PFSK-1 (cell line): ENCODE data around the gene HOXD12.

Experiments used
- FOXP2 ChIP-seq: optimal IDR thresholded peaks from 2 replicates; pipeline ENCODE3; 2011; ENCODE audit warnings: borderline replicate concordance, control low read depth, inconsistent platforms; ENCODE audit not compliant: insufficient read depth; ENCODE audit errors: extremely low read length, extremely low read depth
- POLR2AphosphoS5 ChIP-seq: IDR thresholded peaks from 2 replicates; pipeline ENCODE4 v1.6.1; 2012; ENCODE audit warnings: low read depth, mild to moderate bottlenecking, control low read depth, low read length, moderate library complexity
- SIN3A ChIP-seq: IDR thresholded peaks from 2 replicates; pipeline ENCODE4 v1.6.1; 2012; ENCODE audit warnings: mild to moderate bottlenecking, low read length, moderate library complexity, borderline replicate concordance; ENCODE audit not compliant: insufficient read depth
- TAF1 ChIP-seq: IDR thresholded peaks from 2 replicates; pipeline ENCODE4 v1.6.1; 2012; ENCODE audit warnings: low read length, control low read depth, borderline replicate concordance; ENCODE audit not compliant: insufficient read depth
- TF ChIP-seq, protein P1 (sequence below), 2 experiments: IDR thresholded peaks; 2 replicates each; pipeline versions ENCODE4 v1.6.1 to v1.8.0; 2011 to 2012; ENCODE audit warnings: low read depth in 2 of 2, low read length in 2 of 2, control low read depth in 1 of 2, inconsistent platforms in 1 of 2, mild to moderate bottlenecking in 1 of 2, moderate library complexity in 1 of 2; ENCODE audit not compliant: insufficient read depth in 1 of 2

The HOXD12 gene

DNA sequence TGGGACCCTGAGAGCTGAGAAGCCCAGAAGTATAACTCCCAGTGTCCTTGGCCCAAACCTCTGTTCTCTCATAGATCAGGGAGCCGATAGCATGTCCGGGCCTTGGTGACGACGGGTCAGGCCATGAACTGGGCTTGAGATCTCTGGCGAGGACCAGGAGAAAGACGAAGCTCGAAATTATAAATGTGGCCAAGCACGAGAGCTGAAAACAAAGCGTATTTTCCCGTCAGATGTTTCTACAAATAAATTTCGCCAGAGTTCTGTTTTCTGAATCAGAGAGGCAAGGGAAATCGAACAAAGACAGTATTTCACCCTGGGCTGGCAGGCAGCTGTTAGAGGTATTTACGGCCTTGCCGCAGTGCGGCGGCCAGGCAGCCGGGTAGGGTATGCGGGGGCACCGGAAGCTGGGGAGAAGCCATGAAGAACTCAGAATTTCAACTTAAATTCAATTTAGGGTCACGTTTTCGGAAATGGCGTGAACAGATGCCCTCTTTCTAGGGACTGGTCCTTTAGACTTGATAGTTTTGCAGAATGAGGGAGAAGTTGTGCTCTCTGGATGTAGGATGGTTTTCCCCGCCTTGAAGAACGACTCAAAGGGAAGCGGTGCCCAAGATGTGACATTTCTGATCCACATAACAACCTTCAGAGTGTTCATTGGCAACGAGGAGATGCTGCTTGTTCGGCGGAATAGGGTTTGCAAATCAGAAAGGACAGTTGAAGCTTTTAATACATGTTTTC, 39.5 kb downstream of the HOXD12 start:
- no peak for TF ChIP-seq SIN3A
- TF ChIP-seq, protein P1, sequence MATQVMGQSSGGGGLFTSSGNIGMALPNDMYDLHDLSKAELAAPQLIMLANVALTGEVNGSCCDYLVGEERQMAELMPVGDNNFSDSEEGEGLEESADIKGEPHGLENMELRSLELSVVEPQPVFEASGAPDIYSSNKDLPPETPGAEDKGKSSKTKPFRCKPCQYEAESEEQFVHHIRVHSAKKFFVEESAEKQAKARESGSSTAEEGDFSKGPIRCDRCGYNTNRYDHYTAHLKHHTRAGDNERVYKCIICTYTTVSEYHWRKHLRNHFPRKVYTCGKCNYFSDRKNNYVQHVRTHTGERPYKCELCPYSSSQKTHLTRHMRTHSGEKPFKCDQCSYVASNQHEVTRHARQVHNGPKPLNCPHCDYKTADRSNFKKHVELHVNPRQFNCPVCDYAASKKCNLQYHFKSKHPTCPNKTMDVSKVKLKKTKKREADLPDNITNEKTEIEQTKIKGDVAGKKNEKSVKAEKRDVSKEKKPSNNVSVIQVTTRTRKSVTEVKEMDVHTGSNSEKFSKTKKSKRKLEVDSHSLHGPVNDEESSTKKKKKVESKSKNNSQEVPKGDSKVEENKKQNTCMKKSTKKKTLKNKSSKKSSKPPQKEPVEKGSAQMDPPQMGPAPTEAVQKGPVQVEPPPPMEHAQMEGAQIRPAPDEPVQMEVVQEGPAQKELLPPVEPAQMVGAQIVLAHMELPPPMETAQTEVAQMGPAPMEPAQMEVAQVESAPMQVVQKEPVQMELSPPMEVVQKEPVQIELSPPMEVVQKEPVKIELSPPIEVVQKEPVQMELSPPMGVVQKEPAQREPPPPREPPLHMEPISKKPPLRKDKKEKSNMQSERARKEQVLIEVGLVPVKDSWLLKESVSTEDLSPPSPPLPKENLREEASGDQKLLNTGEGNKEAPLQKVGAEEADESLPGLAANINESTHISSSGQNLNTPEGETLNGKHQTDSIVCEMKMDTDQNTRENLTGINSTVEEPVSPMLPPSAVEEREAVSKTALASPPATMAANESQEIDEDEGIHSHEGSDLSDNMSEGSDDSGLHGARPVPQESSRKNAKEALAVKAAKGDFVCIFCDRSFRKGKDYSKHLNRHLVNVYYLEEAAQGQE (IDR thresholded peaks at IDR 0.05; ENCODE audit: insufficient read depth in 1 of 2, low read depth in 2 of 2, low read length in 2 of 2): no peak
- TF ChIP-seq TAF1: no peak
- TF ChIP-seq FOXP2: no peak
- no peak for TF ChIP-seq POLR2AphosphoS5

- TF ChIP-seq, protein P1 (IDR thresholded peaks at IDR 0.05; ENCODE audit: insufficient read depth in 1 of 2, low read depth in 2 of 2, low read length in 2 of 2): no peak
- no peak for TF ChIP-seq POLR2AphosphoS5
- TF ChIP-seq FOXP2: no peak
- no peak for TF ChIP-seq SIN3A
- TF ChIP-seq TAF1: no peak
These were observed 40.3 kb downstream of the HOXD12 start for GRCh38 chr2:176139661-176140512.

GRCh38 chr2:176140513-176141317, 41.1 kb downstream of the HOXD12 start:
- TF ChIP-seq TAF1: no peak
- TF ChIP-seq FOXP2: peak; percentile 51
- TF ChIP-seq SIN3A: no peak
- TF ChIP-seq POLR2AphosphoS5: no peak

DNA sequence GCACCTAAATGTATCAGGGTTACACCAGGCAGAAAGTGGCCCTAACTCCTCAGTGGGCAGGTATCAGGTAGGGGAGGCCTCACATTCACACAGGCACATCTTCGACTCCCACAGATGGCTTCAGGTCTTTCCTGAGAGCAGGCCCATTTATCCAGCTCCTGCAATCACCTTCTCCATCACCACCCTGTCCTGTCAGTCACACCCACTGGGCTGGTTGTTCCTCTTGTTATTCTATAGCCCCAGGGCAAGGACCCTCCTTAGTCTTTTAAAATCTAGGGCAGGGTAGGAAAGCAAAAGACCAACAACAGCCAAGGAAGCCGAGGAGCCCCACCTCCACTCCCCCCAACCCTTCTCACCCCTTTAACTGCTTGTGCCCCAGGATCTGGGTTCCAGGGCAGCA, 42.7 kb downstream of the HOXD12 start:
- TF ChIP-seq SIN3A: no peak
- no peak for TF ChIP-seq POLR2AphosphoS5
- TF ChIP-seq FOXP2: no peak
- TF ChIP-seq, protein P1 (IDR thresholded peaks at IDR 0.05; ENCODE audit: insufficient read depth in 1 of 2, low read depth in 2 of 2, low read length in 2 of 2): no peak
- TF ChIP-seq TAF1: no peak

DNA sequence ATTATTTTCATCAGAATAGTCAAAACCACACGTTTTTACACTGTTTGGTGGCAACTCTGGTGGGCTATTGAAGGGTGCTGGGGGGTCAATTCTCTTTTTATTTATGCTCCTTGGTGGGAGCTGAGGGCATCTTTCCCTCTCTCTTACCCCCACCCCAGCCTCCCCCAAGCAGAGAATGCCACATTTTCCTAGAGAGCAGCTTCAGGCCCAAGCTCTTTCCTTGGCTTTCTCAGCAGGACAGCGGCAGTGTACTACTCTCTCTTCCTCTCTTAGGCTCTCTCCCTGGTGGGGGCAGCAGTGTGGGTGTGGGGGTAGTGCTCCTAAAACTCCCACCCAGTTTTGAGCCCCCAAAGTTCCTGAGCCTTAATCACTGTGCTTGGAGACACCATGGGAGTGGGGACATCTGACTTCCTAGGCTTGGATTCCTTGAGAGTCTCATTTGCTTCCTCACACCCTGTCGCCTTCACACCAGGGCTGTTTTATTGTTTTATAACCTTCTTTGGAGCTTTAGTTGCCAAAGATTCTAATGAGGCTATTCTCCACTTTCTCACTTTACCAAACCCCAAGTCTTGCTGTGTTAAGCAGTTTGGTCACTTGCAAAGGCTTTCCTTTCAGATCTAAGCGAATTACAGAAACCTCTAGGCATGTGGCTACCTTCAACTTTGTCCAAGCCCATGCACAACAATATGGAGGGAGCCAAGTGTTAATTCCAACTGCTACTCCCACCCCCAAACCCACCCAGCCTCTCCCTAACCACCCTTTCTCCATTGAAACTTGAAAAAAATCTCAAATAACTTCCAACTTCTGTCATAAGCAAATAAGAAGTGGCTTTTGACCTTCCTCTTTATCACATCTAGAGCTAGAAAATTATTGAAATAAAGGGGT, 45.7 kb downstream of the HOXD12 start:
- no peak for TF ChIP-seq SIN3A
- TF ChIP-seq, protein P1 (IDR thresholded peaks at IDR 0.05; ENCODE audit: insufficient read depth in 1 of 2, low read depth in 2 of 2, low read length in 2 of 2): no peak
- TF ChIP-seq POLR2AphosphoS5: no peak
- TF ChIP-seq TAF1: no peak
- no peak for TF ChIP-seq FOXP2
